HG03442 (cell line): ENCODE results near the gene BOK.
"Not testable (repeated sequence)": the region's sequence is repeated elsewhere in the genome, so short reads cannot be mapped to it uniquely, and the experiment has no call there.

ENCODE experiments used
- ATAC-seq: cut with Tn5 transposase; IDR thresholded peaks from one replicate; pipeline ENCODE4 v1.9.1; 2021; ENCODE audit warnings: mild to moderate bottlenecking, moderate library complexity; ENCODE audit not compliant: unreplicated experiment

BOK gene

DNA sequence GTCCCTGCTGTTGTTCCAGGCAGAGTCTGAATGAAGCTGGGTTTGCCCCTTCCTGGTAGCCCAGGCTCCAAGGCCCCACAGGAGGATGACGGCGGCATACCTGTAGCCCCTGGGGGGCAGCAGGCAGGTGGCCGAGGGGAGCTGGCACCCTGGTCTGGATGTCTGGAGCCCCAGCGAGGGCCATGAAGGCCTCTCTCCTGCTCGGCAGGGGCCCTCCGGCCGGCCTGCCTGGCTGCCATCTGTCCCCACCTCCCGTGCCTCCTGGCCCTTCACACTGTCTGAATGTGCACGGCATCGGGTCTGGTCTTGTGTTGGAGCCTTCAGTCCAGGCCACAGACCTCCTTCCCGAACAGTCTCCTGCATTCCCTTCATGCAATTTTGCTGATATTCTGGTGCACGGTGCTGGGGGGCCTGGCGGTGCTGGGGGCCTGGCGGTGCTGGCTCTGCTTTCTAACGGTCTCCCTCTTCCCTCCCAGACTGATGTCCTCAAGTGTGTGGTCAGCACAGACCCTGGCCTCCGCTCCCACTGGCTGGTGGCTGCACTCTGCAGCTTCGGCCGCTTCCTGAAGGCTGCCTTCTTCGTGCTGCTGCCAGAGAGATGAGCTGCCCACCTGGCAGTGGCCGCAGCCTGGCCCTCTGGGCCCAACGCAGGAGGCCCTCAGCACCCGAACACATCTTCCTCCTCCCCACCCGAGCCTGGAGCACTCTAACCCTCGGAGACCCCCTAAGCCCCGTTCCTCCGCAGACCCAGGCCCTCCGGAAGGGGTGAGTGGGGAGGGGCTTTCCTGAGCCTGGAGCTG lies 13.5 kb downstream of the BOK start:
- no peak for ATAC-seq

DNA sequence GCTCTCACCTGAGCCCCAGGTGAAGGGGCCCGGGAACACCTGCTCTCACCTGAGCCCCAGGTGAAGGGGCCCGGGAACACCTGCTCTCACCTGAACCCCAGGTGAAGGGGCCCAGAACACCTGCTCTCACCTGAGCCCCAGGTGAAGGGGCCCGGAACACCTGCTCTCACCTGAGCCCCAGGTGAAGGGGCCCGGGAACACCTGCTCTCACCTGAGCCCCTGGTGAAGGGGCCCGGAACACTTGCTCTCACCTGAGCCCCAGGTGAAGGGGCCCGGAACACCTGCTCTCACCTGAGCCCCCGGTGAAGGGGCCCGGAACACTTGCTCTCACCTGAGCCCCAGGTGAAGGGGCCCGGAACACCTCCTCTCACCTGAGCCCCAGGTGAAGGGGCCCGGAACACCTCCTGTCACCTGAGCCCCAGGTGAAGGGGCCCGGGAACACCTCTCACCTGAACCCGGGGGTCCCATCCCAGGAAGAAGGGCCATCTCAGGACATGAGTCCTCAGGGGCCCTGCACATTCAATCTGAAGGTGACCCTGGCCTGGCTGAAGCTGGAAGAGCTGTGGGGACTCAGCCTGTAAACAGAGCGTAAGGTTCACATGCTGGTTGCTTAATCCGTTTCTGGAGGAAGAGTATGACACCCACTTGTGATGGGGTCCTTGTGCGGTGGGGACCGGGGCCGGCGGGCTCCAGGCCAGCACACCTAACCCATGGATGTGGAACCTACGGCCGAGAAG lies 14.5 kb downstream of the BOK start:
- ATAC-seq: not testable (repeated sequence)

DNA sequence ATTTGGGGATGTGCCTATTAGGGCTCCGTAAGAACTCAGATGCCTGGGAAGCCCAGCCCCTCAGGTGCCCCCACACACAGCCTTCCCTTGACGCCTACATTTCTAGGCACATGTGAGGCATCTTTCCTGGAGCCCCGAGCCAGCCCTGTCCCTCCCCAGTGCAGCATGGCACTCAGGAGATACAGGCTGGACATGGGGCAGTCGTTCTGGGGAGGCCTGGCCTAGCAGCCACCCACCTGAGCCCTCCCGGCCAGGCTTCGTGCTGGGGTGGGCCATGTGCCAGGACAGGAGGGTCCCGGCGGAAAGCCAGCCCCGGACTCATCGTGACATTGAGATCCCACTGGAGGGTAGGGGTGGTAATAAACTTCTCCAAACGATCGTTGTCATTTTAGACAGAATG lies 15.2 kb downstream of the BOK start:
- no peak for ATAC-seq

DNA sequence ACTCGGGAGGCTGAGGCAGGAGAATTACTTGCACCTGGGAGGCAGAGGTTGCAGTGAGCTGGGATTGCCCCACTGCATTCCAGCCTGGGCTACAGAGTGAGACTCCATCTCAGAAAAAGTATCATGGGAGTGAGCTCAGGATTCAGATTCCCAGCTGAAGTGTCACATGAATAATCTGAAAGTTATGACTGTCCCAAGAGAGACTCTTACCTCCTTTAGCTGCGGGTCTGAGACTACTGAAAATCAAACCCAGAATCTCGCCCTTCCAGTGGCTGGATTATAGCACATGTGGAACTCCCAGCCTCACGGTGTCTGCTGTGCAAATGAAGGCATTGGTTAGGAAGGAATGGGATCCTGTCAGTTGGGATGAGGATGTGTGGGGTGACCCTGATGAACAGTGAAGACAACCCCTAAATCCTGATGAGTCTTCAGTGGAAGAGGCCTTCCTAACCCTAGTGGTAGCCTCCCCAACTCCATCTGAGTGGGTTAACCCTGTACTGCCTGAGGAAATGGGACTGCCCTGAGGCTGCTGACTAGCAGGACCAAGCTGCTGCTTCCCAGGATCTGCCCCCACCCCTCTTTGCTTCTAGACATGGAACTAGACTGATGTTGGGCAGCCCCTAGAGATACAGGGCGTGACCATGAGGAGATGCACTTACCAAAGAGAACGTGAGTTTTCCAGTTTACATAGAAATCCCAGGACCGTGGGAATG lies 16.5 kb downstream of the BOK start:
- ATAC-seq: no peak

DNA sequence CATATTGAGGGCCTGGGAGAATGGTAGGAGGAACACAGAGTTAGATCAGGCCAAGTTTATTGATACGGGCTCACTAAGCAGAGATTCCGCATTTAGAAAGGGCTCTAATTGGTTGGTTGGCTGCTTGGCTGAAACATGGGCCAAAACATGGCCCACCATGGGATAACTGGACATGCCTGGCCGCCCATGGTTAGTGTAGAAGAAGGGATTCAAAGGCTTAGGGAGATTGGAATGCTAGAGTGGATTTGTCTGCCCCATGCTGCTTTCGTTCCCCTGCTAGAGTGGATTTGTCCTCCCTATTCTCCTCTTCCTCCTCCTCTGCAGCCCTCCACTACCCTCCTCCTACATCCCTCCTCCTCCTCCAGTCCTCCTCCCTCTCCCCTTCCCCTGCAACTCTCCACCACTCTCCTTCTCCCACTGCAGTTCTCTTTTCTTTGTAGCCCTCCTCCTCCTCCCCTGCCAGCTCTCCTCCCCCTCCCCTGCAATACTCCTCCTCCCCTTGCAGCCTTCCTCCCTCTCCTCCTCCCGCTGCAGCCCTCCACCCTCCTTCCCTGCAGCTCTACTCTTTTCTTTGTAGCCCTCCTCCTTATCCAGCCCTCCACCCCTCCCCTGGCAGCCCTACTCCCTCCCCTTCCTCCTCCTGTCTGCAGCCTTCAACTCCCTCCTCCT lies 17.2 kb downstream of the BOK start:
- no peak for ATAC-seq

DNA sequence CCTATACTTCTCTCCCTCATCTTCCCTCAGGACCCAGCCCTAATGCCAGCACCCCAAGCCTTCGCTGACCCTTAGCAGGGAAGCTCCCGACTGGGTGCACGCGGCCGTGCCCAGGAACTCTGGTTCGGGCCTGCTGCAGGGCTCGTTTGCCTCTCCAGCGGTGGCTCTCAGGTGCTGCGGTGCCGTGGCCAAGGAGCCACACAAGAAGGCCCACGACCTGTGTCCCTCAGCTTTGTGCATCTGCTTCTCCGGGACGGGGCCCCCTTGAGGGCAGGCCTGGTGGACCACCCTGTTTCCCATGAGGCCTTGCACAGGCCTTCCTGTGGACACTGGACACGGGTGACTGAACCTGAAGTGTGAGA lies 17.7 kb downstream of the BOK start:
- ATAC-seq: no peak

DNA sequence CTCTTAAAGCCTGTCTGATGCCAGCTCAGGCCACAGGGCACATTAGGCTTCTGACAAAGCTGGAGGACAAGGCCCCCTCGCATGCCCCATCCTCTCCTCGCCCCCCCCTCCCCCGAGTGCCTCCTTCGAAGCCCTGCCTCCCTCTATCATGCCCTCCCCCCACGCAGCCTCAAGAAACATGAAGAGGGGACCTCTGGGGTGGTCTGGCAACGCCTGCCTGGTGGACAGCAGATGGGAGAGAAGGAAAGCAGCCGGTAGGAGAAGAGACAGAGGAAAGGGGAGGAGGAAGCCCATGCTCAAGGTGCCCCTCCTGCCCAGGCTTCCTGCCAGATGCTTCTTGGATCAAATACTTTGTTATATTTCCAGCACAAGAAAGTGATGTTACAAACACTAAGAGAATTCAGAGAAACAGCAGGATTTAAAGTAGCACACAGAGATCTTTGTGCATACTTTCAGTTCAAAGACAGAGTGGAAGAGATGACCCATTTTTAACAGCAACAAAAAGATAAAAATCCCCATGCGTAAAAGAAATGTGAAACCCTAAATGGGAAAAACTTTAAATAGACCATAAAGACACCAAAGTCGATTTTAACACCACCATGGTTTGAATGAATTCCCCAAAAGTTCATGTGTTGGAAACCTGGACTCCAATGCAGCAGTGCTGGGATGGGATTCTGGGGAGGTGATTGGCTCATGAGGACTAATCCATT lies 19.0 kb downstream of the BOK start:
- ATAC-seq: no peak

DNA sequence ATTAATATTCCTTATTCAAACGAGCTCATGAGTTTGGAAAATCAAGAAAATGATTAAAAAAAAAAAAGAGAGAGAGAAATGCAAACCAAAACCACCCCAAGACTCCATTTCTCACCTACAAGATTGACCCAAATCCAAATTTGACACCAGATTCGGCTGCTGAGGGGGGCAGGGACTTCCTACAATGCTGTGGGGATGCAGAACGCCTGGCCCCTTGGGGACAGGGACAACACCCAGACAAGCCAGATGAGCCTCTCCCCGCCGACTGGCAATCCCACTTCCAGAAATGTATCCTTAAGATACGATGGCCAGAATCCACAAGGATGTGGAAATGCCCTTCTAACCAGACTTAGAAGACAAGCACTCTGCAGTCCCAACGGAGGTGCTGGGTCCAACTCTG lies 20.7 kb downstream of the BOK start:
- no peak for ATAC-seq

DNA sequence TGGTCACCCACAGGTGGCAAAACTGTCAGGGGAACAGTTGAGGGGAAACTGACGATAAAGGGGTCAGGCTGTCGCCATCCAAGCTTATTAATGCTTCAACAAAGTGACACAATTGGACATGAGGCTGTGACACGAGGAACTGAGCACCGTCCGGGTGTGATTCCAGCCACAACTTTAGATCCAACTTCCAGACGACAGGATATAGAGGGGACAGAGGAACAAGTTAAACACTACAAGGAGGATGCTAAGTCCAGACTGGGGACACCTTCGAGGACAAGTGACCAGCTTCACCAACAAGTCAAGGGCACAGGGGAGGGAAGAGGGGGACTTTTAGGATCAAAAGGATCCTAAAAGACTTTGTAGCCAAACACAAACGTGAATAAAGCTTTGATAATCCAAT lies 23.8 kb downstream of the BOK start:
- no peak for ATAC-seq

DNA sequence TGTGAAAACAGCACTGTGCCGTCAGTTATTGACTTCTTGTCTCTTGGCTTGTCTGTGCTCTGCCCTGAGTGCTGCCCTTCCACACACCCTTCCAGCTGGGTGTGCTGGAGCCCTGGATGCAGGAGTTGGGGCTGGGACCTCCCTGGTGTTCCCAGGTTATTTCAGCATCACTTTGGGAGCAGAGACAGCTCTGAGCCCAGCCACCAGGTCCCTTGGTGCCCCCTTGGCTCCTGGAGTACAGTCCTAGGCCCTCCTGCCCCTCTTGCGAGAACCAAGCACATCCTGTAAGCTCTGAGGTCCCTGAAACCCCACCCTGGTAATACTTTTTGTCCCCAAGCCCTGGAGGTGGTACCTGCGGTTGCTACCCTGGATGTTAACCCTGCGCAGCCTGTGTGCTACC lies 24.3 kb downstream of the BOK start:
- no peak for ATAC-seq

DNA sequence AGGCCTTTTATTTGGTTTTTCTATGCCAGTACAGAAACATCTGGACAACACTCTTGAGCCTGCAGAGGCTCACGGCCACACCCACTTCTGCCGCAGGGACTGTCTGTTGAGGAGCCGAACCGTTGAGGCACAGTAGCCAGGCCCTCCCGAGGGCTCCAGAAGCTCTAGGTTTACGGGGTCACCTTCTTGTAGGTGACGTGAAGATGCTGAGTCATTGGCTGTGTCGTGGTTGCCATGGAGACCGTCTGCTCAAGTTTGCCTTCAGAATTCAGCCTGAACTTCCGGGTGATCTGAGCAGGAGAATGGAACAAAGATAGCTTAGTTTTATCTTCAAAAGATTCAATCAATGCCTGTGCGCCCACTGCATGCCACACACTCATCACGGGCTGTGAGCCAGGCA lies 25.9 kb downstream of the BOK start:
- no peak for ATAC-seq

DNA sequence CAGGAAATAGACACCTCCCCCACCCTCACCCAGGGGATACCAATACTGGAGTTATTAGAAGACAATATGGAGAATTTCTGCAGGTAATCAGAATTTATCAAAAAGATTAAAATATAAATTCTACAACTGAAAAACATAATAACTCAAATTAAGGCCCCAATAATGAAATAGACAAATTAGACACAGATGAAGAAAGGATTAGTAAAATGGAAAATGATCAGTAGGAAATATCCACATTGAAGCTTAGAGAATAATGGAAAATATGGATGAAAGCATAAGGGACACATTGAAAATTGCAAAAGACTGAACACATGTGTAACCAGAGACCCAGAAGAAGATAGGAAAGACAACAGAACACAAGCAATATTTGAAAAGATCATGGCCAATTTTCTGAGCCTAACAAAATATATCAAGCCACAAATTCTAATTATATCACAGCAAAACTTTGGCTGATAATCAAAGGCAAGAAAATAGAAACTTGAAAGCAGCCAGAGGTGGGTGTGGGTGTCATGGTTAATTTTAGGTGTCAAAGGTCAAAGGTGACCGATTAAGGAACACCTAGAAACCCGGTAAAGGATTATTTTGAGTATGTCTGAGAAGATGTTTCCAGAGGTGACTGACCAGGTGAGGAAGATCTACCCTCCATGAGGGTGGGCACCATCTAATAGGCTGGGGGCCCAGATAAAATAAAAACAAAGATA lies 28.2 kb downstream of the BOK start:
- no peak for ATAC-seq

DNA sequence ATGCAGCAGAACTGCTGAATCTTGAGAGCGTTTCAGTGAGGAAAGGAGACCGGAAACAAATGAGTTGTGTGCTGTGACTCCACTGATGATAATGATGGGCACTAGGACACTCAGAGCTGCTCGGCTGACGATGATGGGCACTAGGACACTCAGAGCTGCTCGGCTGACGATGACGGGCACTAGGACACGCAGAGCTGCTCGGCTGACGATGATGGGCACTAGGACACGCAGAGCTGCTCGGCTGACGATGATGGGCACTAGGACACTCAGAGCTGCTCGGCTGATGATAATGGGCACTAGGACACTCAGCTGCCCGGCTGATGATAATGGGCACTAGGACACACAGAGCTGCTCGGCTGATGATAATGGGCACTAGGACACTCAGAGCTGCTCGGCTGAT lies 31.3 kb downstream of the BOK start:
- not testable (repeated sequence) for ATAC-seq

DNA sequence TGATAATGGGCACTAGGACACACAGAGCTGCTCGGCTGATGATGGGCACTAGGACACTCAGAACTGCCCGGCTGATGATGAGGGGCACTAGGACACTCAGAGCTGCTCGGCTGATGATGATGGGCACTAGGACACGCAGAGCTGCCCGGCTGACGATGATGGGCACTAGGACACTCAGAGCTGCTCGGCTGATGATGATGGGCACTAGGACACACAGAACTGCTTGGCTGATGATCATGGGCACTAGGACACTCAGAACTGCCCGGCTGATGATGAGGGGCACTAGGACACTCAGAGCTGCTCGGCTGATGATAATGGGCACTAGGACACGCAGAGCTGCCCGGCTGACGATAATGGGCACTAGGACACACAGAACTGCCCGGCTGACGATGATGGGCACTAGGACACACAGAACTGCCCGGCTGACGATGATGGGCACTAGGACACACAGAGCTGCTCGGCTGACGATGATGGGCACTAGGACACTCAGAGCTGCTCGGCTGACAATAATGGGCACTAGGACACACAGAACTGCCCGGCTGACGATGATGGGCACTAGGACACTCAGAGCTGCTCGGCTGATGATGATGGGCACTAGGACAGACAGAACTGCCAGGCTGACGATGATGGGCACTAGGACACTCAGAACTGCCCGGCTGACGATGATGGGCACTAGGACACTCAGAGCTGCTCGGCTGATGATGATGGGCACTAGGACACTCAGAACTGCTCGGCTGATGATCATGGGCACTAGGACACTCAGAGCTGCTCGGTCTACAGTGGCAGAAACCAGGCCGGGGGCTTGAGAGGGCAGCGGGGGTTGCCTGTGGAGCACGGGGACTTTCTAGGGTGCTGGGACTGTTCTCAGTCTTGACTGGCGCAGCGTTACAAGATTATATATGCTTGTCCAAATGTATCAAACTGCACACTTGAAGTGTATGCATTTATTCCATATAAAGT lies 32.2 kb downstream of the BOK start:
- not testable (repeated sequence) for ATAC-seq

DNA sequence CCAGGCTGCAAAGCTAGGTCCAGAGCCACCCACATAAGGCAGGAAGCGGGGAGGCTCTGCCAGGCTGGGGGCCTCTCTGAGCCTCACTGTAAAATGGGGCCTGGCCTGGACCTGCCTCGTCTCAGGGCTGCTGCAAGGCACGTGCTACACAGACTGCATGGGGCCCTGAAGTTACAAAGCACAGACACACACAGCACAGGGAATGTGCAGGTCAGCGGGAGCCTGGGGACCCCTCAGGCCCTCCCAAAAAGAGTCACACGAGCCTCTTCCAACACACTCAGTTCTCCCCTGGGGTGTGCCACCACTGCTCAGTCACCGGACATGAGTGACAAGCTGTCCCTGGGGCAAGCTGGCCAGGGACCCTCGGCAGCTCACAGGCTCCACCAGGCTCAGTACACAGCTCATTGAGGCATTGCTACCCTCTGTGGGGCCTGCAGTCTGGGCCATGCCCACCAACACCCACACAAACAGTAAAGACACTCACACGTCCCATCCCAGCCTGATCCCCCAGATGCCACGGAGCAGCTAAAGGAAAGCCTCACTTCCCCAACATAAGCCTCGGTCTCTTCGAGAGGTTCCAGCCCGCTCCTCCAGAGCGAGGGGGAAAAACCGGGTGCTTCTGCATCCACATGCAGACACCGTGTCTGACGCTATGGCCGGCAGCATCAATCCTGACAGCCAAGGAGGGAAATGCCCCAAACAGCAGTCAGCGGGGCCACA lies 33.7 kb downstream of the BOK start:
- no peak for ATAC-seq

DNA sequence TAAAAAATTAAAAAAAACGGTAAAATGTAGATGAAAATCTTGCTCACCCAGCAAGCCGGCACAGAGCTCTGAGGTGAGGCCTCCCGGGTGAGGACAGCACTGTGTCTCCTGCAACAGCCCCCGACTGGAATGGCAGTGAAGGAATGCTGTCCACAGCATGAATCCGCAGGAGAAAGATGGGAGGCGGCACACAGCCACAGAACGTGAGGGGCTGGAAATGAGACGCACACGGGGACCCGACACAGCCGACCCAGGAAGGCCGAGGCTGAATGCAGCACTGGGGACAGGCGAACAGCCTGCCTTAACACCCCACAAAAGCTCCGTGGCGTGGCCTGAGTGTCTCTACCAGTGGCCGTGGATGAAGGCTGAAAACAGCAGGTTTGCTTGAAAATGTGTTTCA lies 34.7 kb downstream of the BOK start:
- no peak for ATAC-seq

DNA sequence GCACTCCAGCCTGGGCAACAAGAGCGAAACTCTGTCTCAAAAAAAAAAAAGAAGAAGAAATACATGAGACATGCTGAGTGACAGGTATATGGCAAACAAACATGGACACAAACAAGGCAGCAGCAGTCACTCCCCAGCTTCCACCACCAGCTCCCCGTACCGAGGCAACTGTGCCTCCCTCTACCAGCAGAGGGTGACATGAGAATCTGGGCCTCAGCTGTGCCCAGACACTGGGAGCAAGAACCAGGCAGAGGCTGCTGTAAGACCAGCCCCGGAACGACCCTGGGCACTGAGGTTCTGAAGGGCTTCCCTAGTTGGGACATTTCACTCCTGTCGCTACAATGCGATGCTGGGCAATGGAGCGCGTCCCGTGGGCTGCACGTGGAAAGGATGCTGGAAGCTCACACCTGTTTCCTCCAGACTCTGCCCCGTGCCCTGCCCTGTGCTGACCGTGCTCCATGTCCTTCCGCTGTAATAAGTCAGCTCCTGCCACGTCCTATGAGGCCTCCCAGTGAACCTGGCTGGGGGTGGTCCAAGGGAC lies 37.1 kb downstream of the BOK start:
- ATAC-seq: no peak

DNA sequence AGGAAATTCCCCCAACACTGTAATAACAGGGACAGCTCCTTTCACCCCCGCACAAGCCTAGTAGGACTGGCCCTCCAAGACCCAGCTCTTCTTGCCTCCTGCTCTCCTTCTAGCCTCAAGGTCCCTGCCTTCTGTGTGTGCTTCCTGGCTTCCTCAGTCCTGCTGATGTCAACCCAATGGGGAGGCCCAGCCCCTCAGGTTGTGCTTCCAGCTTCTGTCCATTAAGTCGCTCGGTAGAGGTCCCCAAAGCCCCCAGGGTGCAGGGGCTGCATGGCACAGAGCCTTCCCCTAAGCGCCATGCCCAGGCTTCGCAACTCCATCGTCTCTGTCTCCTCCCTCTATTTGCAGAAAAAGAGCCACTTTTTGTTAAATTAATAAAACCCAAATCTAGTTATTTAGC lies 39.0 kb downstream of the BOK start:
- no peak for ATAC-seq
